WI38 (cell line): ENCODE data around the gene FRMPD3.
"Not testable (repeated sequence)": the region's sequence is repeated elsewhere in the genome, so short reads cannot be mapped to it uniquely, and the experiment has no call there.

Experiments used
- H3K4me3 ChIP-seq: 2 replicates; pipeline ENCODE4 v1.5.1; 2011; ENCODE audit warnings: low read depth, mild to moderate bottlenecking, control low read depth, low read length
- TF ChIP-seq, protein P1 (sequence below): IDR thresholded peaks from 2 replicates; pipeline ENCODE4 v1.5.1; 2012; ENCODE audit warnings: low read depth, mild to moderate bottlenecking, control low read depth, low read length

FRMPD3 gene

DNA sequence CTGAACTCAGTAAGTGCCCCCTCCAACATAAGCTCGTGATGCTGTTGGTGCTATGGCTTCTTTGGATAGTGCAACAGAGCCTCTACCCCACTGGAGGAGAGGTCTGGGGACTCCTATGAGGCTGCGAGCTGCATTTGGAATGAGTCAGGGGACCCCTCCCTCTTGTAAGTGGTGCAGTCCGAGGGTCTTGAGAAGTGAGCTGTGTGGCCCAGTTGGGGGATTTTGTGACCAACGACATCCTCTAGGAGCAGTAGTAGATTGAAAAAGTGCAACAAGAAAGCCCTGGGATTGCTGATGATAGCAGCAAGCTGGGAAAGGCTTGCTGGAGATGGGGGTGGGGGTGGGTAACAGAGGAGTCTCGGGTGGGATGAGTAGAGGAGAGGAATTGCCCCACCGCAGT is 3.1 kb downstream of the FRMPD3 start:
- H3K4me3 ChIP-seq = no peak overlapping the region
- TF ChIP-seq, protein P1, sequence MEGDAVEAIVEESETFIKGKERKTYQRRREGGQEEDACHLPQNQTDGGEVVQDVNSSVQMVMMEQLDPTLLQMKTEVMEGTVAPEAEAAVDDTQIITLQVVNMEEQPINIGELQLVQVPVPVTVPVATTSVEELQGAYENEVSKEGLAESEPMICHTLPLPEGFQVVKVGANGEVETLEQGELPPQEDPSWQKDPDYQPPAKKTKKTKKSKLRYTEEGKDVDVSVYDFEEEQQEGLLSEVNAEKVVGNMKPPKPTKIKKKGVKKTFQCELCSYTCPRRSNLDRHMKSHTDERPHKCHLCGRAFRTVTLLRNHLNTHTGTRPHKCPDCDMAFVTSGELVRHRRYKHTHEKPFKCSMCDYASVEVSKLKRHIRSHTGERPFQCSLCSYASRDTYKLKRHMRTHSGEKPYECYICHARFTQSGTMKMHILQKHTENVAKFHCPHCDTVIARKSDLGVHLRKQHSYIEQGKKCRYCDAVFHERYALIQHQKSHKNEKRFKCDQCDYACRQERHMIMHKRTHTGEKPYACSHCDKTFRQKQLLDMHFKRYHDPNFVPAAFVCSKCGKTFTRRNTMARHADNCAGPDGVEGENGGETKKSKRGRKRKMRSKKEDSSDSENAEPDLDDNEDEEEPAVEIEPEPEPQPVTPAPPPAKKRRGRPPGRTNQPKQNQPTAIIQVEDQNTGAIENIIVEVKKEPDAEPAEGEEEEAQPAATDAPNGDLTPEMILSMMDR = no peak

DNA sequence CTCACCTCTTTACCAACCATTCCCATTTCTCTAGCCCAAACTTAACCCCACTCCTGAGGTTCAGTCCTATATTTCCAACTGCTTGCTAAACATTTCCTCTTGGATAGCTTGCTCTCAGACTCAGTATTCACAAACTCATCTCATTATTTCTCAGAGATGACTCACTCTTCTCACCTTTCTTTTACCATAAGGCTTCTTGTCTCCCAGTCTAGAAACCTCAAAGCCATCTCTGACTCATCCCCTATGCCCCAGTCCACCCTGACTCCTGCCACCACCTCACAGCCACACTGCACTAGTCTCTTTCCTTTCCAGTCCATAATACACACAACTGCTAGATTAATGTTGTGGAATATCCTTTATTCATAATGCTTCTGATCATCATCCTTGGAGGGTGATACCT is 4.8 kb downstream of the FRMPD3 start:
- TF ChIP-seq, protein P1 = no peak
- H3K4me3 ChIP-seq = no peak overlapping the region

DNA sequence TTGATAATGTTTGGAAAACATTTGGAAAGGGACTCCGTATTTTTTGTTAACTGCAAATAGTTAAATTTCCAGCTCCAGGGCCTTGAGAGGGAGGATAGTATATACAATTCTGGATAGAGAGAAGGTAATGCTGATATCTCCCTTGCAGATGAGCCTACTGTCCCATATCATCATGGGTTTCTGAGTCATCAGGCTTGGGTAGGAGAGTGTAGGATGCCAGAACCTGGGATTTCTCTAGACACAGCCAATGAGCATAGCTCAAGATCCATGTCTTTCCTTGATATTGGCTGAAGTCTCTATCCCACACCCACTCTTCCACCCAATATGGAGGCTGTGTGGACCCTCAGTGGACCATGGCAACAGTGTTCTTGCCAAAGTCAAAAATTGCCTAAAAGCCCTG is 7.8 kb downstream of the FRMPD3 start:
- TF ChIP-seq, protein P1 = no peak
- no peak overlapping the region for H3K4me3 ChIP-seq

DNA sequence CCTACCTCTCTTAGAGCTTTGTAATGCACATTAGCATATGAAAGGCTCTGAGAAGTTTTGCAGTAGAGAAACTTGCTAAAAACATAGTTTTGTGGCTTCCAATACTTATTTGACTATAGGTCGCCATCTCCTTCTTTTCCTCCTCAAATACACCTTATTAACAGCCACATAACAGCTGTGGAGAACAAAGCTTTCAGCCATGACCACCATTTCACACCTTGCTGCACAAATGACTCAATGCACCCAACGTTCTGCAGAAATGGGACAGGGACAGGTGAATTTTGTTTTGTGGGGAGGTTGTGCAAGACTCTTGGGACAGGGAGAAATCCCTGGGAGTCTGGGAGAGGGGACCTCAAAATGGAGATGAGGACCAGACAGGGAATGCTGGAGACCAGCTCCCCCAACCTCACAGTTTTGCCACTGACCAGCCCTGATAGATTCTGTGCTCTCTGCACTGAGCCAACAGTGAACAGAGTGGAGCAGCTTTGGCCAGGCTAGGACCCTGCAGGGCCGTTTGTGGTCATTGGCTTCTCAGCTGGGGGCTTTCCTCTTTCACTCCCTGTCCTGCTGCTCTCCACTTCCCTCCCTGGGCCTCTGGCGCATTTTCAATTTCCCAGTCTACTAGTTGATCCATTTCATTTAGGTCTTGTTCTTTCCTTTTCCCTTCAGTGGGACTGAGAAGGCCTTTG is 16.6 kb downstream of the FRMPD3 start:
- no peak overlapping the region for H3K4me3 ChIP-seq
- TF ChIP-seq, protein P1 = no peak

DNA sequence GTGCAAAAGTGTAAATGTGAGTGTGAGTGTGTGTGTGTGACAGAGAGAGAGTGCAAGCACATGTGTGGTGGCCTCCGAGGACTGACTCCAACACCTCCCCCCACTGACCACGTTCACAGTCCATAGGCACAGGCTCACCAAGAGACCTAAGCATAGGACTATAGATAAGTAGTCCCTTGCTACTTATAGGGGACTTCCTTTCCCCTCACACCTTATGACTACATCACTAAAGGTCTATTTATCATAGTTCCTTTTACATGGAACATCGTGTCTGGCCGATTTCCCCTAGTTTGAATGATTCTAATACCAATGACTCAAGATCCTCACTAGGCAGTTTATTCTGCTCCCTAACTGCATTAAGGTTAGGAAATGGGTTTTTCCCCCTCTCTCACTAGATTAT is 17.8 kb downstream of the FRMPD3 start:
- no peak overlapping the region for H3K4me3 ChIP-seq
- TF ChIP-seq, protein P1 = no peak

DNA sequence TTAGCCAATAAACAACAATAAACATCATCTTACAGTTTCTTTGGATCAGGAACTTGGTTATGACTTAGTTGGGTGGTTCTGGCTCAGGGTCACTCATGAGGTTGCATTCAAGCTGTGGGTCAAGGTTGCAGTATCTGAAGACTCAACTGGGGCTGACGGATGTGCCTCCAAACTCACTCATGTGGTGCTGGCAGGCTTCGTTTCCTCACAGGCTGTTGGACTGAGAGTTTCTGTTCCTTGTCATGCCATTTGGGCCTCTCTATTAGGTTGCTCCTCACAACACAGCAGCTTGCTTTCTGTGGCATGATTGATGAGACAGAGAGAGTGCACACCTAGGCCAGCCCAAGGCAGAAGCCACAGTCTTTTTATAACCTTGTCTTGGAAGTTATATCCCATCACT is 20.7 kb downstream of the FRMPD3 start:
- TF ChIP-seq, protein P1 = no peak
- H3K4me3 ChIP-seq = no peak overlapping the region

DNA sequence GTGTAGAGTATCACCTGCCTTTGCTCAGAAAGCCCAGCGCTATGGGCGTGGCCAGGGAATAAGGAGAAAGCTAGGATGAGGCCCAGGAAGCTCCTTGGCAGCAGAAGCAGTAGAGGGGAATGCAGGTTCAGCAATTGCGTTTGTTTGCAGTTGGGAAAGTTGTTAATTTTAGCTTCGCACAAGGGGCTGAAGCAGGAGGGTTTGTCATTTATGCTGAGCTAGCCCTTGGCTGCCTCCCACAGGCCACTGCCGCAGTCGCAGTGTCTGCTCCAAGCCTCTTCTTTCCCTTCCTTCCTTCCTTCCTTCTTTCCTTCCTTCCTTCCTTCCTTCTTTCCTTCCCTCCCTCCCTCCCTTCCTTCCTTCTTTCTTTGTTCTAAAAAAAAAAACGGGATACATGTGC is 21.5 kb downstream of the FRMPD3 start:
- H3K4me3 ChIP-seq = no peak overlapping the region
- TF ChIP-seq, protein P1 = no peak

DNA sequence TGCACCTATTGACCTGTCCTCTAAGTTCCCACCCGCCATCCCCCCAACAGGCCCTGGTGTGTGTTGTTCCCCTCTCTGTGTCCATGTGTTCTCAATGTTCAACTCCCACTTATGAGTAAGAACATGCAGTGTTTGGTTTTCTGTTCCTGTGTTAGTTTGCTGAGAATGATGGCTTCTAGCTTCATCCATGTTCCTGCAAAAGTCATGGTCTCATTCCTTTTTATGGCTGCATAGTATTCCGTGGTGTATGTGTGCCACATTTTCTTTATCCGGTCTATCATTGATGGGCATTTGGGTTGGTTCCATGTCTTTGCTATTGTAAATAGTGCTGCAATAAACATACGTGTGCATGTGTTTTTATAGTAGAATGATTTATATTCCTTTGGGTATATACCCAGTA is 22.0 kb downstream of the FRMPD3 start:
- not testable (repeated sequence) for H3K4me3 ChIP-seq
